GM20431 (cell line): ENCODE results near the gene D2HGDH.
"Not testable (repeated sequence)": the region's sequence is repeated elsewhere in the genome, so short reads cannot be mapped to it uniquely, and the experiment has no call there.

ENCODE experiments used
- in situ Hi-C: fragments of 300-500 bp; cut with MseI, MboI; formaldehyde crosslinking; loops from one replicate; pipeline ENCODE4 v1.15.0; 2020; ENCODE audit warnings: low sequenced_read_pairs; ENCODE audit not compliant: unreplicated experiment

D2HGDH gene

GRCh38 chr2:241803387-241804325, 69.2 kb downstream of the D2HGDH start:
- in situ Hi-C loops, result no loop called here

- in situ Hi-C loops, result no loop called here
These were observed 70.1 kb downstream of the D2HGDH start for GRCh38 chr2:241804326-241805229.

- in situ Hi-C loops, result not testable (repeated sequence)
These were observed 71.8 kb downstream of the D2HGDH start for GRCh38 chr2:241806217-241806616.

GRCh38 chr2:241808051-241808720, 73.8 kb downstream of the D2HGDH start:
- in situ Hi-C loops, result no loop called here

GRCh38 chr2:241808721-241809382, 74.4 kb downstream of the D2HGDH start, which contains the start of gene NEU4:
TSS of gene NEU4 (plus strand) at chr2:241809193. CDS start at chr2:241814485, 5,292 bp downstream.
- in situ Hi-C loops, result no loop called here

- in situ Hi-C loops, result no loop called here
These were observed 75.2 kb downstream of the D2HGDH start for GRCh38 chr2:241809383-241810306.

GRCh38 chr2:241810307-241811200, 76.1 kb downstream of the D2HGDH start:
- in situ Hi-C loops, result no loop called here

DNA sequence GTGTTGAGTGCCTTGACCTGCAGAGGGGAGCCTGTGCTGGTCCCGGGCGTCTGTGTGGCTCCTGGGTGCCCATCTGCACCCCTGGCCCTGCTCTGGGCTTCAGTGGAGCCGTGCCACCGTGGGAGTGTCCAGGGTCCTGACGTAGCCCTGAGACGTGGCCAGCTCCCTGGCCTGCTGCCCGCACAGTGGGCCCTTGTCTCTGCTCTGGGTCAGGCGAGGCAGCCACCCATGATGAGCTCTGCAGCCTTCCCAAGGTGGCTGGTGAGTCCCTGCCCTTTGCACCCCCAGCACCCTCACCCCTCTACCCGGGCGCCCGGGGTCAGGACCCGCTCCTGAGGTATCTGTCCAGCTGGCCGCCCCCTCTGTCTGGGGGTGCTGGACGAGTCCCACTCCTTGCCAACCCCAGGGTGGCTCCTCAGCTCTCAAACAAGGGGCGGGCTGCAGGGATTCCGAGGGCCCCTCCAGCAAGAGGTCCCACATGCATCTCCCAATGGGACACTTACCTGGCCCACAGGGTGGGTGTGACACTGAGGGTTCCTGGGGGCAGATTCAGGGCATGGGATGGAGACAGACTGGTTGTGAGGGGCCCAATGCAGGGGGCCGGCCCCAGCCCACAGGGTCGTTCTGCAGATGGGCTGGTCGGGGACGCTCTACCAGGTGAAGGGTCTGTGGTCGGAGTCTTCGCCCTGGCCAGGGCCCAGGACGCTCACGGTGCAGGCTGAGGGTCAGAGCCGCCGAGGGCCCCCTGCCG, 76.9 kb downstream of the D2HGDH start:
- in situ Hi-C loops, result no loop called here

DNA sequence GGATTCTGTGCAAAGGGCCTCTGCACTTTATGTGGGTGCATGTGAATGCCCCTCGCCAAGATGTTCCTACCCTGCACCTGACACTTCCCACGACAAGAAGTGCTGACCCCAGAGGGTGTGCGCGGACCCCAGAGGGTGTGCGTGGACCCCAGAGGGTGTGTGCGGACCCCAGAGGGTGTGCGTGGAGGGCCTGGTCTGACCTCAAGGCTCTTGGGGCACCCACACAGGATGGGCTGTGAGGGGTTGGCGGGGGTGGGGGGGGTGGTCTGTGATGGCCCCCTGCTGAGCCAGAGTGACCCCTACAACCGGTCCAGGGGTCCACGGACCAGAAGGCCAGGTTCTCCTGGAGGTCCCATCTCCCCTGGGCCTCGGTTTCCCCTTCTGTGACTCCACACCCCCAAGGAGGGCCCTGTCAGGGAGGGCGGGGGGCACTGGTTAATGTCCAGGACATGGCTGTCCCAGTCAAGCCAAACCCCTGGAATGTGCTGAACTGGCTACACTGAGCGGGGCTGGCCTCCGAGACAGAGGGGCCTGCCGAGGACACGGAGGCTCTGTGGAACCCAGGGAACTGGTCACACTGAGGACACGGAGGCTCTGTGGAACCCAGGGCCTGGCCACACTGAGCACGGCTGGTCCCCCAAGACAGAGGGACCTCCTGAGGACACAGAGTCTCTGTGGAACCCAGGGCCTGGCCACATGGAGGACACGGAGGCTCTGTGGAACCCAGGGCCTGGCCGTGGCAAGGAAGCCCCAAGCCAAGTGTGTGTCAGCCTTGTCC, 77.7 kb downstream of the D2HGDH start:
- in situ Hi-C loops, result no loop called here

DNA sequence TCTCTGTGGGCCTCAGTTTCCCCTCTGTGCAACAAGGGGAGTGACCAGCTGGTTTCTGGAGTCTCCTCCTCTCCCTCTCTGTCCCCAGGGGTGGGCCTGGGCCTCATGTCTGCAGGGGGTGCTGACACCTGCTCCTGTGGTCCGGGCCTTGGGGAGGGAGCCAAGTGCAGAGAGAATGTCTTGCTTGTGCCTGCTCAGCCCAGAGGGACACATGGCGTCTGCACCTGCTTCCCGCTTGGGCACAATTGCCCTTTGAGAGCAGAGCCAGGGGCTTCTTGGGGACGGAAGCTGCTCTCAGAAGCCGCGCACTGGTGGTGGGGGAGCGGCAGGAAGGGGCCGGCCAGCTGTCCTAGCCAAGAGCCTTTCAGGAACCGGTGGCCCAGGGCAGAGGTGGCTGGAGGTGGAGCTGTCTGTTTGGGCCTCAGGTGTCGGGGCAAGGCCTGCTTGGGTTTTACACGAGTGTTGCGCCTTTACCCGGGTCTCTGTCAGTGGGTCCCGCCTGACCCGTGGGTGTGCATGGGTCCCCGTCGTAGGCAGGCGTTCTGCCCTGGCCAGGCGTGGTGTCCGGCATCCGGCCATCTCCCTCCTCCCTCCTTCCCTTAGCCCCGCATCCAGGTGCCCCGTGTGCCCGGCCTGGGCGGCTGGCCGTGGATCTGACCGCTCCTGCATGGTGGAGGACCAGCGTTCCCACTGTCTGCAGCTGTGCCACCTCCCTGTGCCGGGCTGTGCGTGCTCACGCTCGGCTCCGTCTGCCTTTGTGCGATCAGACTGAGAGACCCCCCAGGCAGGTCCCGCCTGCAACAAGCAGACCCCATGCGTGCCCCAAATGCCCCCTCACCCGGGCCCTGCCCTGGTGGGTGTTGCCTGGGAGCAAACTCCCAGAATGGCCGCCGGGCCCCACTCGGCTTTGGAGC, 78.6 kb downstream of the D2HGDH start:
- in situ Hi-C loops, result no loop called here

DNA sequence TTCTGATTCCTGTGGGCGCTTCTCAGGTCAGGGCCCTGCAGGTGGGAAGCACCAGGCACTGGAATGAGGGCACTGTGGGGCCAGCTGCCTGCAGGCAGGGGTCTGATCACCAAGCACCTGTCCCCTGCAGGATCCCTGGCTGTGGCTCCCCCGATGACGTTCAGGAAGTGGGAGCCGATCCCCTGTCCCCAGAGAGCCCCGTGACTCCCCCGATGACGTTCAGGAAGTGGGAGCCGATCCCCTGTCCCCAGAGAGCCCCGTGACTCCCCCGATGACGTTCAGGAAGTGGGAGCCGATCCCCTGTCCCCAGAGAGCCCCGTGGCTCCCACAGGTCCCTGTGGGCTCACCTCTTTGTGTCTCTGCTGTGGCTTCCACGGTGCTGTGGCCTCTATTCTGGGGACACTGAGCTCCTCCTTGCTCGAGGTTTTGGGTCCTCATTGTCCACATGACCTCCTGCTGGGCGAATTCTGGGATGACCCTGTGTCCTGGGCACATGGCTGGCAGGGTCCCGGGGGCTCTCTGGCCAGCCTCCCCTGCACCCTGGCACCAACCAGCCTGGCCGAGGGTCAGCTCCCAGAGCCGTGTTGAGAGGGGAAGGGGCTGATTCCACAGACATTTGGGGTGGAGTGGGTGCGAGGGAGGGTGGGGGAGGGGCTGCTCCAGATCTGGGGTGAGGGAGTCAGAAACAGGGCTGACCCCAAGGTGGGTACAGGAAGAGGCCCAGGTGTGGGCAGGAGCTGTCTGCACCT, 79.4 kb downstream of the D2HGDH start:
- in situ Hi-C loops, result no loop called here

DNA sequence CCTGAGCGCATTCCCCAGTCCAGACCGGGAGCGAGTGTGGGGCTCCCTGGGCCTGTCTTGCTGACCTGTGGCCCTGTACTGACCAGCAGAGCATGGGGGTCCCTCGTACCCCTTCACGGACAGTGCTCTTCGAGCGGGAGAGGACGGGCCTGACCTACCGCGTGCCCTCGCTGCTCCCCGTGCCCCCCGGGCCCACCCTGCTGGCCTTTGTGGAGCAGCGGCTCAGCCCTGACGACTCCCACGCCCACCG, 79.9 kb downstream of the D2HGDH start:
- in situ Hi-C loops, result no loop called here

GRCh38 chr2:241814643-241815476, 80.4 kb downstream of the D2HGDH start:
- in situ Hi-C loops, result no loop called here
